BJ (cell line): ENCODE data around the gene DPYSL3. TPM values are rescaled to one million over a fixed set of nuclear protein-coding genes. Genes with fewer than 3 reads are reported as not detected.

ENCODE experiments used
- CTCF ChIA-PET: fragments of 350-600 bp; formaldehyde crosslinking; extraction: SDS; loops from one replicate; lab custom pipeline; 2021; ENCODE audit warnings: antibody characterized with exemption, inconsistent platforms; lab: Yijun Ruan, JAX
- POLR2A ChIA-PET: fragments of 300-600 bp; sonication (Branson Sonifier 250); formaldehyde crosslinking; extraction: SDS; loops from one replicate; lab custom pipeline; 2021; ENCODE audit warnings: antibody characterized with exemption; lab: Charles Lee
- DNase-seq: peaks from one replicate; pipeline ENCODE4 v3.0.0-alpha.2; 2011; ENCODE audit warnings: low read depth
- H3K27me3 ChIP-seq: 2 replicates; pipeline ENCODE4 v1.6.0; 2011; ENCODE audit warnings: low read length; ENCODE audit not compliant: control insufficient read depth, insufficient read depth
- H3K36me3 ChIP-seq: 2 replicates; pipeline ENCODE4 v1.5.1; 2011; ENCODE audit warnings: low read length; ENCODE audit not compliant: control insufficient read depth, insufficient read depth
- H3K4me3 ChIP-seq: 2 replicates; pipeline ENCODE4 v1.5.1; 2011; ENCODE audit warnings: low read depth, mild to moderate bottlenecking, control low read depth, low read length
- CTCF ChIP-seq: IDR thresholded peaks from 2 replicates; pipeline ENCODE4 v1.5.1; 2011; ENCODE audit warnings: low read depth, mild to moderate bottlenecking, control low read depth, inconsistent platforms, low read length, moderate library complexity; ENCODE audit not compliant: insufficient read depth
- polyA plus RNA-seq: library from polyadenylated mRNA; depleted of rRNA; stranded (reverse); fragments of >200 nt; gene quantifications from 2 replicates; pipeline ENCODE4 v1.2.3, GENCODE V29; 2011

The DPYSL3 gene
- polyA plus RNA-seq, 1 experiment = 49.6 TPM

GRCh38 chr5:147507480-147508126, 2.3 kb downstream of the DPYSL3 start:
- POLR2A ChIA-PET = interaction anchor here (0.6 kb wide), 1 partner anchor 25 kb away, joined by 3 read pairs; no protein-coding TSS in a partner anchor
- DNase-seq = no peak
- CTCF ChIA-PET = interaction anchor here (1.4 to 1.7 kb wide), 2 partner anchors 16 to 52 kb away, joined by 3 to 4 read pairs; no protein-coding TSS in a partner anchor
- TF ChIP-seq CTCF = no peak
- peak overlapping the region; percentile 67 for H3K4me3 ChIP-seq
- no peaks in the 10 kb centered on the region for H3K27me3 ChIP-seq
- H3K36me3 ChIP-seq = no peaks in the 10 kb centered on the region

- Histone ChIP-seq H3K36me3 (no peaks in the 10 kb centered on the region), H3K27me3 (no peaks in the 10 kb centered on the region), H3K4me3 (no peak overlapping the region)
- ChIA-PET POLR2A (no interaction called here), CTCF (interaction anchor here (1.0 to 2.3 kb wide), 2 partner anchors 50 to 55 kb away, joined by 3 to 8 read pairs; no protein-coding TSS in a partner anchor)
- no peak for TF ChIP-seq CTCF
- DNase-seq = no peak
These were observed 5.3 kb downstream of the DPYSL3 start for GRCh38 chr5:147504535-147504934.

DNA sequence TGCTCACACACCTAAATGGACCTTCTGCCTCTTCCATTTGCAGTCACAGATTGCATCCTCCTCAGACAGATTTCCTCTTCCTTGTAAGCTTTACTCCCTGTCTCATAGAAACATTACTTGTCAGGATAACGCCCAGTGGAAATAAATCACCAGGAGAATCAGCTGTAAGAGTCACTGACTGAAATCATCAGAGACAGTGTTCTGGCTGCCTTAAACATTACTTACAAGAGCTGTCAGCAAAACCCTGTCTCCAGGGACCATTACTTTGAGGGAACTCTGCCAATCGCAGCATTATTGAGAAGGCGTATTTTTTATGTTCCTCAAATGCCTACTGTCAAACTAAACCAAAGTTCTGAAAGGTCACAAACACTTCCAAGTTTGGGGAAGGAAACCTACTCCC, 5.9 kb downstream of the DPYSL3 start:
- CTCF ChIA-PET = interaction anchor here (1.0 to 2.3 kb wide), 2 partner anchors 50 to 55 kb away, joined by 3 to 8 read pairs; no protein-coding TSS in a partner anchor
- no peak for TF ChIP-seq CTCF
- POLR2A ChIA-PET = no interaction called here
- DNase-seq = no peak
- no peaks in the 10 kb centered on the region for H3K27me3 ChIP-seq
- no peaks in the 10 kb centered on the region for H3K36me3 ChIP-seq
- no peak overlapping the region for H3K4me3 ChIP-seq

GRCh38 chr5:147490989-147491388, 18.9 kb downstream of the DPYSL3 start:
- POLR2A ChIA-PET = no interaction called here
- no peak overlapping the region for H3K4me3 ChIP-seq
- CTCF ChIA-PET = interaction anchor here (0.8 to 1.1 kb wide), 3 partner anchors 16 to 68 kb away, joined by 3 read pairs; no protein-coding TSS in a partner anchor
- DNase-seq = no peak
- H3K27me3 ChIP-seq = no peaks in the 10 kb centered on the region
- TF ChIP-seq CTCF = no peak
- H3K36me3 ChIP-seq = no peaks in the 10 kb centered on the region

DNA sequence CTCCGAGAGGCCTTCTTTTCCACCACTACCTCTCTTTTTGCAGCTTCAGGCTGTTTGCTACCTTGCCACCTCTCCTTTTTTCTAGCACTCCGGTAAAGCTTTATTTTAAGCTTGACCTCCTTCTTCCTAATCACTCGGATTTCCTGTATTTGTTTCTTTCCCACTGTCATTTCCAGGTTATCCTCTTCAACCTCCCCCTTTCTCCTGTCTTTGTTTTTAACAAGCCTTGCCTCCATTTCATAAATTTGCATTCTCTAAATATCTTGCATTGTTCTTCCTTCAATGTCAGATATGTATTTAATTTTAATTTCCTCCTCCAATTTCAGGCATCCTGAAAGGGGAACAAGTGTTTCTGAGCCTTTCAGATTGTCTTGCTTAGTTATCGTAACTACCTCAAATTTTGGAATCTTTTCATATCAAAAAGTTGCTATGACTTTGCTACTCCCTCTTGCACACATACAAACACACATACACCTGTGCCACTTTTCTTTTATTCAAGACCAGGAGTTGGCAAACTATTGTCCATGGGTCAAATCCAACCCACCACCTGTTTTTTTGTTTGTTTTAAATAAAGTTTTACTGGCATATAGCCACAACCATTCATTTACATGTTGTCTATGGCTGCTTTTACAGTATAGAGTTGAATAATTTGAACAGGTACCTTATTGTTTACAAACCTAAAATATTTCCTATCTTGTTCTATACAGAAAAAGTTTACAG, 22.7 kb downstream of the DPYSL3 start:
- DNase-seq = no peak
- no peaks in the 10 kb centered on the region for H3K36me3 ChIP-seq
- no peak overlapping the region for H3K4me3 ChIP-seq
- POLR2A ChIA-PET = no interaction called here
- no peak for TF ChIP-seq CTCF
- CTCF ChIA-PET = interaction anchor here (1.3 kb wide), 1 partner anchor 13 kb away, joined by 3 read pairs; no protein-coding TSS in a partner anchor
- no peaks in the 10 kb centered on the region for H3K27me3 ChIP-seq
